Right cardiac atrium (tissue), 5 donors: ENCODE data around the gene GHDC. TPM values are rescaled to one million over a fixed set of nuclear protein-coding genes. Genes with fewer than 3 reads are reported as not detected.

Experiments
- ATAC-seq, 2 donors: fragments of 200-7000 bp; cut with Tn5 transposase; one replicate each; pipeline versions ENCODE4 v1.8.0 to v1.9.1; 2020; ENCODE audit warnings: moderate library complexity in 2 of 2, mild to moderate bottlenecking in 1 of 2
- DNase-seq, 3 donors: peaks; one replicate each; pipeline ENCODE4 v3.0.0-alpha.2; 2020
- H3K27ac ChIP-seq: one replicate; pipeline ENCODE4 v1.5.1; 2013; ENCODE audit warnings: mild to moderate bottlenecking, low read length, control low read depth, moderate library complexity
- H3K27me3 ChIP-seq: one replicate; pipeline ENCODE4 v1.6.1; 2013; ENCODE audit not compliant: control insufficient read depth, insufficient read depth
- H3K4me1 ChIP-seq: one replicate; pipeline ENCODE4 v1.6.1; 2013; ENCODE audit warnings: low read length; ENCODE audit not compliant: control insufficient read depth, insufficient read depth
- H3K4me3 ChIP-seq: one replicate; pipeline ENCODE4 v1.5.1; 2013; ENCODE audit warnings: low read length, control low read depth
- H3K9me3 ChIP-seq: one replicate; pipeline ENCODE4 v1.6.1; 2013; ENCODE audit warnings: low read length; ENCODE audit not compliant: control insufficient read depth
- WGBS: extraction: QIAGEN DNeasy Blood & Tissue Kit; methylation state at CpG from one replicate; pipeline ENCODE4 v1.1.7; 2013; 5-methylcytosine and 5-hydroxymethylcytosine counted together
- intact Hi-C, 4 donors: fragments of 100-400 bp; cut with DNase I; formaldehyde crosslinking; loops; one replicate each; pipeline versions ENCODE4 v1.11.0 to v1.14.0; 2022 to 2023
- polyA plus RNA-seq: library from polyadenylated mRNA; stranded (reverse); fragments of 200-250 nt; gene quantifications from one replicate; pipeline ENCODE4 v1.2.3, GENCODE V29; 2013
- total RNA-seq, 4 donors: library from RNA; stranded (reverse); fragmentation: NEBNext Ultra II Directional; extraction: Animal tissue kit (Norgen Biotek cat#: 25700); gene quantifications; one replicate each; pipeline ENCODE4 v1.2.1, GENCODE V29; 2021
- donor health status: healthy with polysubstance abuse.
- donor health status: DM: no; HTN: yes; CAD: no.
- donor health status: DM: no; HTN: no; CAD: no.
- donor health status: DM: no; HTN: yes; CAD: no; lungs with severe emphysema.
- donor health status: DM: yes; HTN: yes; CAD: no.

GHDC gene
- total and polyA plus RNA-seq, 5 donors, result 10.5 to 15.4 (median 12.4) TPM

GRCh38 chr17:42202696-42203095 is 8.4 kb upstream of the GHDC start:
- H3K9me3 ChIP-seq, result no peaks in the 10 kb centered on the region
- H3K4me3 ChIP-seq, result no peak overlapping the region
- DNase-seq, result no peak
- 97% methylated on average over 5 of the region's 5 CpGs for WGBS
- intact Hi-C loops, result no loop called here
- peaks cover 4% of the 10 kb centered on the region for H3K4me1 ChIP-seq
- ATAC-seq, result no peak
- H3K27ac ChIP-seq, result no peak overlapping the region
- no peaks in the 10 kb centered on the region for H3K27me3 ChIP-seq

DNA sequence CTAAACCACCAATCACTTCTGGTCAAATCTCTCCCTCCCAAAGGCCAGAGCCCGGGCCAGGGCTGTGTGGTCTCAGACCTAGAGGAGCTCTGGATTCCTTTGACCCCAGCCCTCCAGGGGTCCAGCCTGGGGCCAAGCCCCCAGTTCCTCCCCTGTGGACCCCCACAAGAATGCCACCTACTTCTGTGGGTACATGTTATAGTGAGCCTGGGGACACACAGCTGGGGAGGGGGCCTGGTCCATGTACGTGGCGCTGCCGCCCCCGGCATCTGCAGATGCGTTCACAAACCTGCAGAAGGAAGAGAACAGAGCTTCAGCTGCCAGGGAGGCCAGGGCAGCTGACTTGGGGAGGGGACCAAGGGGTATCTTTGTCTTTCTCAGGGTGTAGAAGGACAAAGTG is 7.9 kb upstream of the GHDC start:
- intact Hi-C loops, result no loop called here
- no peak overlapping the region for H3K4me3 ChIP-seq
- WGBS, result 95% methylated on average over 6 of the region's 6 CpGs
- no peaks in the 10 kb centered on the region for H3K9me3 ChIP-seq
- ATAC-seq (no peak), DNase-seq (no peak)
- no peaks in the 10 kb centered on the region for H3K27me3 ChIP-seq
- peaks cover 4% of the 10 kb centered on the region for H3K4me1 ChIP-seq
- no peak overlapping the region for H3K27ac ChIP-seq

GRCh38 chr17:42201458-42201772 is 7.1 kb upstream of the GHDC start:
- intact Hi-C loops, result no loop called here
- WGBS, result 87% methylated on average over 10 of the region's 10 CpGs
- Histone ChIP-seq H3K27me3 (no peaks in the 10 kb centered on the region), H3K4me1 (peaks cover 4% of the 10 kb centered on the region), H3K27ac (no peak overlapping the region), H3K9me3 (no peaks in the 10 kb centered on the region), H3K4me3 (no peak overlapping the region)
- no peak for DNase-seq
- ATAC-seq, result no peak

- peak overlapping the region; percentile 37 for H3K27ac ChIP-seq
- H3K4me3 ChIP-seq, result no peak overlapping the region
- no peaks in the 10 kb centered on the region for H3K9me3 ChIP-seq
- DNase-seq (peak; percentile 78 to 87 (median 85)), ATAC-seq (peak; percentile 93 to 95)
- H3K4me1 ChIP-seq, result peaks cover 4% of the 10 kb centered on the region
- H3K27me3 ChIP-seq, result no peaks in the 10 kb centered on the region
- intact Hi-C loops, result no loop called here
- 30% methylated on average over 14 of the region's 14 CpGs for WGBS
Measured at GRCh38 chr17:42200706-42201457, 6.6 kb upstream of the GHDC start.

- H3K27ac ChIP-seq, result no peak overlapping the region
- peaks cover 4% of the 10 kb centered on the region for H3K4me1 ChIP-seq
- WGBS, result 74% methylated on average over 12 of the region's 12 CpGs
- ATAC-seq (no peak), DNase-seq (no peak)
- no peak overlapping the region for H3K4me3 ChIP-seq
- H3K27me3 ChIP-seq, result no peaks in the 10 kb centered on the region
- no peaks in the 10 kb centered on the region for H3K9me3 ChIP-seq
- intact Hi-C loops, result no loop called here
Measured at GRCh38 chr17:42199416-42200011, 5.2 kb upstream of the GHDC start.

DNA sequence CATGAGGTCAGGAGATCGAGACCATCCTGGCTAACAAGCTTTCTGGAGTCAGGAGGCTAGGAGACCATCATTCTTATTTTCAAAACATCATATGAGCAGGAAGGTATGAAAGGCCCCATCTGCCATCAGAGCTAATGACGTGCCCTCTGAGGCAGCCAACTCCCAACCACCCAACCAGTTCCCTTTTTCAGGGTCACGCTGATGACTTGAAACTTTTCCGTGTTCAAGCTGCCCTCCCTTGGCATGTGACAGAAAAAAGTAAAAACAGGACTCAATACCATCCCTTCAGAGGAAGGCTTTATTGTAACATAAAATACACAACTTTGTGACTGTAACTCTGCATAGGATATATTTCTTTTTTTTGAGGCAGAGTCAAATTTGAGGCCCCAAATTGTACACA is 4.6 kb upstream of the GHDC start:
- ATAC-seq, result no peak
- WGBS, result 81% methylated on average over 4 of the region's 4 CpGs
- DNase-seq, result no peak
- H3K4me1 ChIP-seq, result peaks cover 4% of the 10 kb centered on the region
- H3K27me3 ChIP-seq, result no peaks in the 10 kb centered on the region
- H3K4me3 ChIP-seq, result no peak overlapping the region
- no peak overlapping the region for H3K27ac ChIP-seq
- intact Hi-C loops, result no loop called here
- H3K9me3 ChIP-seq, result no peaks in the 10 kb centered on the region

- Histone ChIP-seq H3K27me3 (no peaks in the 10 kb centered on the region), H3K4me3 (no peak overlapping the region), H3K9me3 (no peaks in the 10 kb centered on the region), H3K4me1 (peaks cover 4% of the 10 kb centered on the region), H3K27ac (no peak overlapping the region)
- WGBS, result 93% methylated on average over 8 of the region's 8 CpGs
- intact Hi-C loops, result no loop called here
- ATAC-seq (no peak), DNase-seq (no peak)
Measured at GRCh38 chr17:42197564-42198156, 3.4 kb upstream of the GHDC start.

- intact Hi-C loops, result no loop called here
- WGBS, result 72% methylated on average over 12 of the region's 12 CpGs
- ATAC-seq, result peak in 1 of 2 donors; percentile 16
Measured at GRCh38 chr17:42193216-42193968, 902 bp downstream of the GHDC start.

DNA sequence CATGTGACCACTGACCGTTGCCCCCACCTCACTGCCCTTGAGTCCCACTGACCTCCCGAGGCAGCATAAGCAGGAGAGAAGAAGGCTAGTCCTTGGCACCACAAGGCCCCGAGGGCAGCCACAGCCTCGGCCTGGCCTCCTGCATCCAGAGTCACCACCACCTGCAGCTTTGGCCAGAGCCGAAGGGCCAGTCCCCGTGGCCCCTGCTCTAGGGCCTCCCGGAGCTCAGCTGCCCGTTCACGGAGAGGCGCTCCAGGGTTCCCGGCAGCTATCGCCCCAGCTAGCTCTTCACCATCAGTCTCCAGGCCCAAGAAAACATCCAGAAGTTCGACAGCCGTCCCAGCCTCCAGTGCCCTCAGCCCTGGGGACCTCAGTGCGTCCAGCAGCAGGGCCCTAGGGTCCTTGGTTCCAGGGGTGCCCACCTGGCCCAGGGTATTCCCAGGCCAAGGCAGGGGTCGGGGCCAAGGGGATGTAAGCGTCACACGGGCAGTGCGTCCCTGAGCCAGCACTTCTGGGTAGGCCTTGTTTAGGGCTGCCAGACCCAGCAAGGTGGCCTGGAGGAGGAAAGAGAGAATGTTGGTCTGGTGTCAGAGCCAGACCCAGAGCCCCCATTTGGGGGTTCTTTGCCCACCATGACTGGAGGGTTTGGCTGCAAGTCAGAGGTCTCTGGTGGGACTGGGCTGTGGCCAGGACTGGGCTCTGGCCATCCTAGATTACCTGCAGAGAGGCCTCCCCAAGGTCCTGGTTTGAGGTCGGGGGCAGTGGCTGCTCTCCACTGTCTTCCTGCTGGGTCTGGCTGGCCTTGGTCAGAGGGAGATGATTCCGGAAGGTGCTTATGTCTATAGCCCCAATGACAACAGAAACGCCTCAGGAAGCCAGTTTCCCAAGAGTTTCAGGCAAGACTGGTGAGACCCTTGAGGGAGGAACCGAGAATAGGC is 1.8 kb downstream of the GHDC start:
- ATAC-seq (no peak), DNase-seq (peak in 1 of 3 donors; percentile 40)
- Histone ChIP-seq H3K27me3 (no peaks in the 10 kb centered on the region), H3K9me3 (no peaks in the 10 kb centered on the region), H3K4me3 (no peak overlapping the region), H3K4me1 (no peaks in the 10 kb centered on the region), H3K27ac (no peak overlapping the region)
- WGBS, result 91% methylated on average over 23 of the region's 23 CpGs
- intact Hi-C loops, result no loop called here

More at GRCh38 chr17:42193216-42193968, 902 bp downstream of the GHDC start:
- Histone ChIP-seq H3K4me3 (peak overlapping the region; percentile 88), H3K27ac (no peak overlapping the region), H3K9me3 (no peaks in the 10 kb centered on the region), H3K27me3 (no peaks in the 10 kb centered on the region), H3K4me1 (no peaks in the 10 kb centered on the region)
- peak in 1 of 3 donors; percentile 37 for DNase-seq

- intact Hi-C loops, result no loop called here
- DNase-seq, result no peak
Measured at GRCh38 chr17:42191275-42191608, 3.1 kb downstream of the GHDC start.

More at GRCh38 chr17:42191275-42191608, 3.1 kb downstream of the GHDC start:
- no peak overlapping the region for H3K27ac ChIP-seq
- no peak overlapping the region for H3K4me3 ChIP-seq
- 95% methylated on average over 5 of the region's 5 CpGs for WGBS
- no peaks in the 10 kb centered on the region for H3K9me3 ChIP-seq
- H3K4me1 ChIP-seq, result no peaks in the 10 kb centered on the region
- ATAC-seq, result no peak
- H3K27me3 ChIP-seq, result no peaks in the 10 kb centered on the region
